NCI-H1436 treated with DMSO at 0.1 percent for 48 hours (cell line): ENCODE measurements around the gene SLC19A1.

Experiments used
- DNase-seq: peaks from one replicate; lab custom pipeline; 2025; lab: John Stamatoyannopoulos, UW

SLC19A1 gene

DNA sequence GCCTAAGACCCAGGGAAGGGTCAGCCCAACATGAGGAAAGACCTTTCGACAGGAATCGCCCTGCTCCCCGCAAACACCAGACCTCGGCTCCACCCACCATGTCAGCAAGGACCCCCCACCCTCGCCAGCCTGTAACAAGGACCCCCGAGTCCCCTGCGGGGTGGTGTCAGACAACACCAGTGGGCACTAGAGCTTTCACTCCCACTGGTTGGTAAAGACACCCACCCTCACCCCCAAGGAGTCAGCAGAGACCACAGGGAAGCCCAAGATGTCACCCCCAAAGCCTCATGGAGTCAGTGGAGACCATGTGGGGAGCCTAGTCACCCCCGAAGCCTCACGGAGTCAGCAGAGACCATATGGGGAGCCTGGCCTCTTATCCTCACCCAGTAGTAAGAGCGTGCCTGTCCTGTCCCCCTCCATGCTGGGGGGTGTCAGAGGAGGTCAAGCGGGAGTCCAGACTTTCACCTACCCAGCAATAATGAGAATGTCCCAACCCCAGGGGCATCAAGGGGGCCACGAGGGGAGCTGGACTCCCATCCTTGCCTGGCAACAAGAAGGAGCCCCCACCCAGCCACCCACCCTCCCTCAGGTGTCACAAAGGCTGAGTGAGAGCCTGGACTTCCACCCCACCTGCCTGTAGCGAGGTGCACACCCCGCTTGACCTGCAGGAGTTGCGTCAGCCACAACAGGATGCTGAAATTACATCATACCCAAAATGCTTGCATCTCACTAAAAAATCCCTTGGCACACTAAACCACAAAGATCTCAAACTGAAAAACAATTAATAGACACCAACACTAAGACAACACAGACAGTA lies 24.8 kb downstream of the SLC19A1 start:
- DNase-seq = no peak

DNA sequence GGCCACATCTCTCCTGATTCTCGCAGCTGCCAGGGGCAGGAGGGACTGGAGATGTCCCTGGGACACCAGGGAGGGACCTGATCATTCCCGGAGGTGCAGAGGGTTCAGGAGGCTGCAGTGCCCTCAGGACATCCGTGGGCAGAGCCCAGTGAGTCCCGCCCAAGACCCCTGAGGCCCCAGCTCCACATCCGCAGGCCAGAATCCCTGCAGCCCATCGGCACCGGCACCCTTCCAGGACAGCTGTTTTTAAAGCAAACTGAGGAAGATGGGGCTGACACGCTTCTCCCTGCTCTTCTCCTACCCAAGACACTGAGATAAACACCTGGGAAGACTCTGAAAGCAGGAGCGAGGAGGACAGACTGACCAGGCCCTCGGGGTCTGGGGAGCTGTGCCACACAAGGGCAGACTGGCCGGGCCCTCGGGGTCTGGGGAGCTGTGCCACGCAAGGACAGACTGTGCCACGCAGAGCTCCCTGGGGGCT lies 25.5 kb downstream of the SLC19A1 start:
- no peak for DNase-seq

- DNase-seq = no peak
Observed at GRCh38 chr21:45516071-45516670, 26.1 kb downstream of the SLC19A1 start.

DNA sequence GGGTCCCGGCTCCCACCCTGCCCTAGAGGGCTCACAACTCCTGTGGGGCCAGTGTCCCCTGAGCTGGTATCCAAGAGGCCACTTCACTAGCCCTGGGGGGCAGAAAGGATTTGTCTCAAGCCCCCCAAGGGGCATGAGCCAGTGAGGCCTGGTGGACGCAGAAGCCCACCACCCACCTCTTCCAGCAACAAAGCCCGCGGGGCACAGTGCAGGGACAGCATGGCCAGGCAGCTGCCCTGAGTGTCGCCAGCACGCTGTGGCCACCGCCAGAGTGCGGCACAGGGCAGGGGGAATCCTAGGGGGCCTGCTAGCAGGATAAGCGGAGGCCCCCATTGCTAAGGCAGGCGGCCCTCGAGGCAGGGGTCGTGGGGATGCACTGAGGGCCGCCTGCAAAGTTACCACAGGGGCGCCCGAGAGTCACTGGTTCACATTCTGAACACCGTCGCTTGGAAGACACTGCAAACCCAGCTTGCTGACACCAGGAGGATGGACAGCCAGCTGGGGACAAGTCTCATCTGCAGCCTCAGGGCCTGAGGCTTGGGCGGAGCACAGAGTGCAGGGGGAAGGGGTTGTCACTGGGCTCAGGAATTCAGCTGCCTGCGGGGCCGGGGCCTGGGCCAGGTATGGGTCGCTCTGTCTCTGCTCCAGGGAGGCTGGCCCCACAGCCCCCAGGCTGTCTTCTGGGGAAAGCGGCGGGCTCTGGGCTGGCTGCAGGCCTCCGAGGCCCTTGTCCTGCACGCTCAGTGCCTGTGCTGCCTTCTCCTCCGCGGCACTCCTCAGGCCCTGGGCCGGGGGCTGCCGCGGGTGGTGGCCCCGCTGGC lies 26.8 kb downstream of the SLC19A1 start:
- no peak for DNase-seq

GRCh38 chr21:45514311-45515021 lies 27.8 kb downstream of the SLC19A1 start:
- DNase-seq = no peak

GRCh38 chr21:45513741-45514310 lies 28.4 kb downstream of the SLC19A1 start:
- no peak for DNase-seq

- no peak for DNase-seq
Observed at GRCh38 chr21:45513003-45513717, 29.1 kb downstream of the SLC19A1 start.

DNA sequence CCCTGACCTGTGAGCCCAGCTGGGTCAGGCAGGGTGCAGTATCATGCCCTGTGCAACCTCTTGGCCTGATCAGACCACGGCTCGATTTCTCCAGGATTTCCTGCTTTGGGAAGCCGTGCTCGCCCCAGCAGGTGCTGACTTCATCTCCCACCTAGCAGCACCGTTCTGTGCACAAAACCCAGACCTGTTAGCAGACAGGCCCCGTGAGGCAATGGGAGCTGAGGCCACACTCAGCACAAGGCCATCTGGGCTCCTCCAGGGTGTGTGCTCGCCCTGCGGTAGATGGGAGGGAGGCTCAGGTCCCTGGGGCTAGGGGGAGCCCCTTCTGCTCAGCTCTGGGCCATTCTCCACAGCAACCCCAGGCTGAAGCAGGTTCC lies 29.6 kb downstream of the SLC19A1 start:
- no peak for DNase-seq

DNA sequence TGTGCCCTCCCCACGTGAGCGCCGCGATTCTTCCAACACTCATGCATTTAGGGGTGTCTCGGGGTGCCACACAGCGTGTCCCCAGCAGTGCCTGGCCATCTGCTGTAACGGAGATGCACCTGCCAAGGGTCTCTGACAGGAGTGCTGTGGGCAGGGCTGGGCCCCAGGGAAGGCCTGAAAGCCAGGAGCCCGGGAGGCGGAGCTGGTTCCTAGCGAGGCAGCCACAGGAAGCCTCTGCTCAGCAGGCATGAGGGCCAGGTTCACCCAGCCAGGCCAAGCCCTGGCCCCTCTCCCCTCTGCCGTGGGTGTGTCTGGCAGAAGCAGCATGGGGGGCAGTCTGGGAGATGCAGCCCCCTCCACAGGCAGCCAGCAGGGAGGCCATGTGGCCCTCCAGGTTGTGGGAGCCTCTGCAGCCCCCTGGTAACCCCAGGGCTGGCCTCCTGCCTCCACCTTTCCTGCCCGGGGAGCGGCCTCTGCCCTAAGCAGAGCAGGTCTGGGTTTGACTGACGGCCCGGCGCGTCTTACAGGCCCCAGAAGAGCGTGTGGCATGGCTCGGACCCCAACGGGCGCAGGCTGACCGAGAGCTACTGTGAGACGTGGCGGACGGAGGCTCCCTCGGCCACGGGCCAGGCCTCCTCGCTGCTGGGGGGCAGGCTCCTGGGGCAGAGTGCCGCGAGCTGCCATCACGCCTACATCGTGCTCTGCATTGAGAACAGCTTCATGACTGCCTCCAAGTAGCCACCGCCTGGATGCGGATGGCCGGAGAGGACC lies 30.4 kb downstream of the SLC19A1 start:
- DNase-seq = no peak

DNA sequence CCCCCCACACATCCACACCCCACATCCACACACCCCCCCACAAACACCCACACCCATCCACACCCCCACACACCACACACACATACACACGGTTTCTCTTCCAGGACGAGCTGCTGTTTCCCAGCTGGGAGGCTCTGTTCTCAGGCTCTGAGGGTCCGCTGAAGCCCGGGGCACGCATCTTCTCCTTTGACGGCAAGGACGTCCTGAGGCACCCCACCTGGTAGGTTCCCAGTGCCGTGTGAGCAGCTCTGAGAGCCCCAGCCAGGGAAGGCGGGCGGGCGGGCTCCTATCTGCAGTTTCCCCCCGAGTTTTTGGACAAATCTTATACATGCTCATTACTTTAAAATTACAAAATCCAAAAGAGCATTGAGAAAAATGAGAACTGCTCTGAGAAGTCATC lies 31.2 kb downstream of the SLC19A1 start:
- no peak for DNase-seq

DNA sequence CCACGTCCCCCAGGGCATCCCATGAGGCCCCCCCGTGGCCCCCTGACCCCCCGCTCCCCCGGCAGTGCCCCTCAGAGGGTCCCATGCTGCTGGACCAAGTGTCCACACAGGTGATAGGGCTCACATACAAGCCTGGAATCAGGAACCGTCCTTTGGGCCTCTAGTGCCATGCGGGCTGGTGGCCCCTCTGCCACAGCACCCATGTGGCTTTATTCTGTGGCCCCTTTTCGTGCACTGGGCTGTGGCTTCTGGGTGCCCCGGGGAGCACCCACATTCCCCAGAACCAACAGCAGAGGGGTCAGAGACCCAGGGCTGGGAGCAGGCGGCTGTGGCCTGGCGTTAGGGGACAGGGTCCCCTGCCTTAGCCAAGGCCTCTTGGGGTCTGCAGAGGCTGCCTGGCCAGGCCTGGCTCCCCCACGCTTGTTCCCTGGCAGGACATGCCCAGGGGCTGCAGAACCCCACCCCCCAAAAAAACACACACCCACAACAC lies 31.7 kb downstream of the SLC19A1 start:
- no peak for DNase-seq

- no peak for DNase-seq
Observed at GRCh38 chr21:45509566-45510465, 32.4 kb downstream of the SLC19A1 start.

- no peak for DNase-seq
Observed at GRCh38 chr21:45508607-45509565, 33.4 kb downstream of the SLC19A1 start.

- no peak for DNase-seq
Observed at GRCh38 chr21:45507888-45508508, 34.2 kb downstream of the SLC19A1 start.

- no peak for DNase-seq
Observed at GRCh38 chr21:45507523-45507875, 34.7 kb downstream of the SLC19A1 start.

DNA sequence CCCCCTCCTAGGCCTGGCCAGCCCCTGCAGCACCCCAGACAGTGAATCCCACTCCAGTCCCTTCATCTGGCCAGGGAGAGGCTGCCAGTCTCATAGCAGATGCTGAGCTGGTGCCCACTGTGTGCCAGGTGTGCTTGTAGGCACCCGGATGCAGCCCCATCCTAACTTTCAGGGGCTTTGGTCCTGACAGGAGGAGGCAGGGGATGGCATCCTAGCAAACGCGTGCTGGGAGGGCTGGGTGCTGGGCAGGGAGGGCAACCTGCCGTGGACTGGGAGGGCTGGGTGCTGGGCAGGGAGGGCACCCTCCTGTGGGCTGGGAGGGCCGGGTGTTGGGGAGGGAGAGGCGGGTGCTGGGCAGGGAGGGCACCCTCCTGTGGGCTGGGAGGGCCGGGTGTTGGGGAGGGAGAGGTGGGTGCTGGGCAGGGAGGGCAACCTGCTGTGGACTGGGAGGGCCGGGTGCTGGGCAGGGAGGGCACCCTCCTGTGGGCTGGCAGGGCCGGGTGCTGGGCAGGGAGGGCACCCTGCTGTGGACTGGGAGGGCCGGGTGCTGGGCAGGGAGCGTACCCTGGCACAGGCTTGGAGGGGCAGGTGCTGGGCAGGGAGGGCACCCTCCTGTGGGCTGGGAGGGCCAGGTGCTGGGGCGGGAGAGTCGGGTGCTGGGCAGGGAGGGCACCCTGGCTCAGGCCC lies 35.3 kb downstream of the SLC19A1 start:
- DNase-seq = no peak

- DNase-seq = no peak
Observed at GRCh38 chr21:45506241-45506817, 35.9 kb downstream of the SLC19A1 start.
